Mononuclear cell (primary cell): ENCODE measurements around the gene SERTAD1. TPM values are rescaled to one million over a fixed set of nuclear protein-coding genes. Genes with fewer than 3 reads are reported as not detected.

Source experiments
- H3K27me3 ChIP-seq: 2 replicates; pipeline ENCODE4 v1.6.0; 2011; ENCODE audit warnings: low read length, control low read depth; ENCODE audit not compliant: insufficient read depth
- H3K4me1 ChIP-seq: 2 replicates; pipeline ENCODE4 v1.5.1; 2011; ENCODE audit warnings: mild to moderate bottlenecking, low read length, control low read depth; ENCODE audit not compliant: insufficient read depth
- H3K4me3 ChIP-seq: 2 replicates; pipeline ENCODE4 v1.5.1; 2011; ENCODE audit warnings: mild to moderate bottlenecking, low read length, moderate library complexity
- H3K9me3 ChIP-seq: 2 replicates; pipeline ENCODE4 v1.5.1; 2011; ENCODE audit warnings: low read depth, mild to moderate bottlenecking, control low read depth, low read length
- total RNA-seq: library from RNA; depleted of rRNA; stranded (reverse); fragments of >200 nt; gene quantifications from one replicate; pipeline ENCODE4 v1.2.3, GENCODE V29; 2012

SERTAD1 gene
- total RNA-seq, 1 donor: 16.1 TPM

DNA sequence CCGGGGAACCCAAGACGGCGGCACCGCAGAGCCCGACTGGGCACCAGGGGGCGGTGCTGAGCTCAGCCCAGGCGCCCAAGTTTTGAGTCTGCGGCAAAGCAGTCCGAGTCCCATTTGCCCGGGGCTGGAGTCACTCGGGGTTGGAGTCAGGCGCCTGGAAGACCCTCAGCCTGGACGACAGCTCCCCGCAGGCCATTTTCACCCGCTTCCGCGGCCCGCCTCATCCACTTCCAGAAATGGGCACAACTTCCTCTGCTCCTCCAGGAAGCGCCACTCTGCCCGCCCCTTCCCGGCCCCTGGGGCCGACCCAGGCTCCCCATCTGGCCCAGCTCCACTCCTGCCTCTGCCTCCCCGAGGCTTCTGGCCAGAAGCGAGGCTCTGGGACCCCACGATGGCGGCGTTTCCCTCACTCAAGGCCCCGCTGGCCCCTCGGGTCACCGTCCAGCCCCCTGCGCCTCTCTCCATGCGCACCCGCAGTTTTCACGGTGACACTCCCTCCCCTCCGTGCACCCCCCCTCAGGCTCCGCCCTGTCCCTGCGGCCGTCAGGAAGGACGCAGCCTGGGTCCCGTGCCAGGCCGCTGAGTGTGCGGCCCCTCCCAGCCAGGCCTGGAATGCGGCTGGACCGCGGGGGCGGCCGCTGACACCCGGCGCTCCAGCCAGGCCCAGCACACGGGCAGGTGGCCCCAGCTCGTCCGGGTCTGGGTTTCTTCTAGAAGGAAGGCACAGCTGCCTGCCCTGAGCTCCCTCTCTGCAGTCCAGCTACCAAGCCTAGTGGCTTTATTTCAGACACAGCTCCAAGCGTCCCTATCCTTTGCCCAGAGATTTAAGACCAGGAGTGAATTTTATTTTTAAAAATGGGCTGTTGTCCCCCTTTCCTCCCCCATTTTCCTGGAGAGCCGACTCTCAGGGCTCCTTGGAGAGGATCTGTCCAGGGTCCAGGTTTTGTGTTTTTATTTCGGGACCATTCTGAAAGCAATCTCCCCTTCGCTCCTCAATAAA is 4.7 kb downstream of the SERTAD1 start:
- Histone ChIP-seq H3K9me3 (no peaks in the 10 kb centered on the region), H3K4me3 (peak overlapping the region; percentile 86), H3K27me3 (no peaks in the 10 kb centered on the region), H3K4me1 (peaks cover 59% of the 10 kb centered on the region)

DNA sequence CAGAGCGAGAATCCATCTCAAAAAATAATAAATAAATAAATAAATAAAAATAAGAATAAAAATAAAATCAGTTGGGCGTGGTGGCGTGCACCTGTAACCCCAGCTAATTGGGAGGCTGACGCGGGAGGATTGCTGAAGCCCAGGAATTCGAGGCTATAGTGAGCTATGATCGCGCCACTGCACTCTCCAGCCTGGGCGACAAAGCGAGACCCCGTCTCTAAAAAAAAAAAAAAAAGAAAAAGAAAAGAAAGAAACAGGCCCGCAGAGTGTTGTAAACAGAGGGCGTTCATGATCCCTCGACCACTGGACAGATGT is 5.4 kb downstream of the SERTAD1 start:
- peak overlapping the region; percentile 86 for H3K4me3 ChIP-seq
- H3K27me3 ChIP-seq: no peaks in the 10 kb centered on the region
- peaks cover 59% of the 10 kb centered on the region for H3K4me1 ChIP-seq
- H3K9me3 ChIP-seq: no peaks in the 10 kb centered on the region

- Histone ChIP-seq H3K4me3 (no peak overlapping the region), H3K4me1 (peaks cover 57% of the 10 kb centered on the region), H3K27me3 (no peaks in the 10 kb centered on the region), H3K9me3 (no peaks in the 10 kb centered on the region)
Measured at GRCh38 chr19:40419780-40420179, 6.0 kb downstream of the SERTAD1 start.

DNA sequence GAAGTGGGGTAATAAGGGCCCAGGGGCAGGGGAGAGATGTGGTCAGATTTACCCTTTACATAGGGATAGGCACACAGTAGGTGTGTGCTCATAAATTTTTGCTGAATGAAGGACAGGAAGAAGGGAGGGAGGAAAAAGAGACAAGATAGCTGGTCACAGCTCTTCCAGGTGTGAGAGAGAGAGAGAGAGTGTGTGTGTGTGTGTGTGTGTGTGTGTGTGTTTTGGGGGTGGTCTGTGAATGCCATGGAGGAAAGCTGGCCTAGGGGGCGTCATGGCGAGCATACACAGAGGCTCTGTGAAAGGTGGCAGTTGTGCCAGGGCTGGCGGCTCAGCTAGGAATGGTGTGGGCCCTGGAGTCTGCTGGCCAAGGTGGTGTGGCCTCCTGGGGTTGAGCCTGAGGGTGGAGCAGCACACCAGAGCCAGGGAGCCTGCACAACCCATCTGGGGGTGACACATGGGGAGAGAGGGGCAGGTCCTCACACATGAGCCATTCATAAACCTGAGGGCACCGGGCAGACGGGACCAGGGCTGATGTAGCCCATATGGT is 6.7 kb downstream of the SERTAD1 start:
- H3K4me1 ChIP-seq: peaks cover 50% of the 10 kb centered on the region
- no peak overlapping the region for H3K4me3 ChIP-seq
- H3K9me3 ChIP-seq: no peaks in the 10 kb centered on the region
- no peaks in the 10 kb centered on the region for H3K27me3 ChIP-seq

GRCh38 chr19:40418040-40418439 is 7.8 kb downstream of the SERTAD1 start:
- no peaks in the 10 kb centered on the region for H3K9me3 ChIP-seq
- no peak overlapping the region for H3K4me3 ChIP-seq
- H3K27me3 ChIP-seq: no peaks in the 10 kb centered on the region
- H3K4me1 ChIP-seq: peaks cover 43% of the 10 kb centered on the region

- peaks cover 40% of the 10 kb centered on the region for H3K4me1 ChIP-seq
- no peaks in the 10 kb centered on the region for H3K9me3 ChIP-seq
- H3K27me3 ChIP-seq: no peaks in the 10 kb centered on the region
- H3K4me3 ChIP-seq: no peak overlapping the region
Measured at GRCh38 chr19:40417643-40417981, 8.2 kb downstream of the SERTAD1 start.

GRCh38 chr19:40416918-40417642 is 8.7 kb downstream of the SERTAD1 start:
- peaks cover 40% of the 10 kb centered on the region for H3K4me1 ChIP-seq

DNA sequence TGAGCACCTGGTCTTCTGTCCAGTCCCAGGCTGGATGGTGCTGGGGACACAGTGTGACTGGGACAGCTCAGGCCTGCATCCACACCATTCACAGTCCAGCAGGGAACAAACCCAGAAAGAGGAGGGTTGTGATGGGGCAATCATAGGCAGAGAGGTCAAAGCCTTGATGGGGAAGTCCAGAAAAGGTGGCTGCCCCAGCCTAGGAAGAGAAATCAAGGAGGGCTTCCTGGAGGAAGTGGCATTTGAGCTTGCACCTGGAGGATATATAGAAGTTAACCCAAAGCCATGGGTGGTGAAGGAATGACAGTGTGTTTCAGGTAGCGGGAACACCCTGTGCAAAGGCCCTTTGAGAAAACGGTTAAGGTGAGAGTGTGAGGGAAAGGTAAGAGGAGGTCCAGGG is 10.0 kb downstream of the SERTAD1 start:
- Histone ChIP-seq H3K4me3 (no peak overlapping the region), H3K9me3 (no peaks in the 10 kb centered on the region), H3K27me3 (no peaks in the 10 kb centered on the region), H3K4me1 (peaks cover 30% of the 10 kb centered on the region)

More at GRCh38 chr19:40416918-40417642, 8.7 kb downstream of the SERTAD1 start:
- Histone ChIP-seq H3K27me3 (no peaks in the 10 kb centered on the region), H3K4me3 (no peak overlapping the region), H3K9me3 (no peaks in the 10 kb centered on the region)

- H3K4me1 ChIP-seq: peaks cover 24% of the 10 kb centered on the region
Measured at GRCh38 chr19:40414542-40415535, 11.0 kb downstream of the SERTAD1 start.

GRCh38 chr19:40413291-40413845 is 12.4 kb downstream of the SERTAD1 start, which contains the start of gene PRX:
Gene PRX, minus strand, starts transcription at chr19:40413378. Its CDS starts 5,446 bp downstream, at chr19:40407932.
- H3K9me3 ChIP-seq: no peaks in the 10 kb centered on the region
- no peak within 1 kb of the TSS for H3K4me3 ChIP-seq
- no peaks in the 10 kb centered on the region for H3K27me3 ChIP-seq
- H3K4me1 ChIP-seq: peaks cover 24% of the 10 kb centered on the region

More at GRCh38 chr19:40414542-40415535, 11.0 kb downstream of the SERTAD1 start:
- Histone ChIP-seq H3K4me3 (no peak overlapping the region), H3K9me3 (no peaks in the 10 kb centered on the region), H3K27me3 (no peaks in the 10 kb centered on the region)

DNA sequence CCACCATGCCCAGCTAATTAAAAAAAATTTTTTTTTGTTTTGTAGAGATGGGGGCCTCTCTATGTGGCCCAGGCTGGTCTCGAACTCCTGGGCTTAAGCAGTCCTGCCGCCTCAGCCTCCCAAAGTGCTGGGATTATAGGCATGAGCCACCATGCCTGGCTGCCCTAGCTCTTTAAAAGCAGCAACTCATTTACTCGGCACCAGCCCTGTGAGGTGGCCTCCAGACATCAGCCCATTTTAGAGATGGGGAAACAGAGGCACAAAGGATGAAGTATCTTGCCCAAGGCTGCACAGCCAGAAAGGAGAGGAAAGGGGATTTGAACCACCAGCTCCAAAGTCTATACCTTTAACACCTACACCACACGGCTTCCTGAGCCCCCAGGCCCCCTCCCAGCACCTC is 12.9 kb downstream of the SERTAD1 start:
- Histone ChIP-seq H3K9me3 (no peaks in the 10 kb centered on the region), H3K27me3 (no peaks in the 10 kb centered on the region), H3K4me1 (peaks cover 27% of the 10 kb centered on the region), H3K4me3 (no peak overlapping the region)

DNA sequence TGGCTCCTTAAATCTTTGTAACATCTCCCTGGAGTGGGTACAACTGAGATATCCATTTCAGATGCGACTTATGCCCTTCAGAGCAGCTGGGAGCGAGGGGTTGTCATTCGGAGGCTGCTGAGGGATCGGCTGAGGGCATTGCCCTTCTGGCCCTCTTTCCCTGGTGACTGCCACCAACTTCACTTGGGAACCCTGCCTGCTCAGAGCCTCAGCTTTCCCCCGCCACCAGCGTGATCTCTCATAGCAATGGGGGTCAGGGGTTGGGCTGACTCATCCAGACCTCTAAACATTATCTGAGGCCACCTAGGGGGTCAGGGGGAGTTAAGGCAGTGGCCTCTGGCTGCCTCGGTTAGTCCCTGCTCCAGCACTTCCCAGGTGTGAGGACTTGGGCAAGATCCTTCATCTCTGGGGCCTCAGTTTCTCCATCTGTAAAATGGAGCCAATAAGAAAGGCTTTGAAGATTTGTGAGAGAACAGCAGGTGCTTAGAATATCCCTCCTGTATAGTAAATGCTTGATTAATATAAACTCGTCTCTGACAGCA is 13.8 kb downstream of the SERTAD1 start:
- Histone ChIP-seq H3K27me3 (no peaks in the 10 kb centered on the region), H3K4me3 (no peak overlapping the region), H3K9me3 (no peaks in the 10 kb centered on the region), H3K4me1 (peaks cover 22% of the 10 kb centered on the region)

DNA sequence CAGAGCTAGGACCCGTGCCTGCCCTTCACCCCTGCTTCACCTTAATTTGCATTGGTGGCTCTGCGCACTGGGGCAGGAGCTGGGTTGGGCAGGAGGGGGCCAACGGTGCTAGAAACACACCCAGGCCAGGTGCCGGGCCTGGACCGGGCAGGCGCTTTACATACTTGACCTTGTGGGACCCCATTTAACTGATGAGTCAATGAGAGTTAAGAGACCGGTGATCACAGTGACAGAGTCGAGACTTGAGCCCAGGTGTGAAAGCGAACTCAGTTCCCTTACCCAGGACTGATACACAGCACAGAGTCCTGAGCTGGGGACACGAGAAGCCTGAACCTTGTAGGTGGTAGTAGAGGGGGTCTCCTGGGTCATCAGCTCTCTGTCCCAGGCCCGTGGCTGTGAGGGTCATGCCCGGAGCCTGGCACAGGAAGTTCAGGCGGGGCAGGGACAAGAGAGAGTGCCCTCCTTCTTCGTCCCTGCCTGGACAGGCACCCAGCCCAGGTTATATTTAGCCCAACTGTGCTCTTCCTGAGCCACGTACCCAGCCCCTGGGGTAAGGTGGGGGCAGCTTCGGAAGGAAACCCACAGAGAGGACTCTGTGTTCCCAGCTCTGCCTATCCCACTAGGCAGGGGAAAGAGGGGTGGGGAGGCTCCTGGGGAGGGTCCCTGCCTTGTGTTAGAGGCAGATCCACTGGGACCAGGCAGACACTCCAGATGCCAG is 14.5 kb downstream of the SERTAD1 start:
- no peaks in the 10 kb centered on the region for H3K27me3 ChIP-seq
- no peaks in the 10 kb centered on the region for H3K9me3 ChIP-seq
- no peak overlapping the region for H3K4me3 ChIP-seq
- peaks cover 15% of the 10 kb centered on the region for H3K4me1 ChIP-seq
